Liver (tissue), 3 donors: ENCODE measurements around the gene PRKD1.

Source experiments
- CTCF ChIP-seq: fragments of 150-350 bp; IDR thresholded peaks from 2 replicates; pipeline ENCODE4 v1.5.1; 2017; ENCODE audit warnings: improper control_type of control experiment, low read depth, low read length; ENCODE audit not compliant: missing input control
- HNF4A ChIP-seq, 2 donors: conservative IDR thresholded peaks; 2 replicates each; pipeline ENCODE4 v1.6.1; 2016; ENCODE audit warnings: antibody characterized with exemption in 2 of 2, mild to moderate bottlenecking in 2 of 2
- JUND ChIP-seq, 2 donors: IDR thresholded peaks; 2 replicates each; pipeline ENCODE4 v1.6.1; 2016; ENCODE audit warnings: antibody characterized with exemption in 2 of 2
- RAD21 ChIP-seq, 2 donors: IDR thresholded peaks; 2 replicates each; pipeline ENCODE4 v1.6.1; 2016; ENCODE audit warnings: antibody characterized with exemption in 2 of 2, mild to moderate bottlenecking in 2 of 2
- YY1 ChIP-seq: IDR thresholded peaks from 2 replicates; pipeline ENCODE4 v1.6.1; 2016; ENCODE audit warnings: antibody characterized with exemption, mild to moderate bottlenecking
- TF ChIP-seq, protein P1 (sequence below): IDR thresholded peaks from 2 replicates; pipeline ENCODE4 v1.6.1; 2016; ENCODE audit warnings: antibody characterized with exemption
- donor health status: healthy.
- donor health status: healthy.

- TF ChIP-seq CTCF (no peak), YY1 (no peak), RAD21 (IDR thresholded peaks at IDR 0.05) (no peak), JUND (IDR thresholded peaks at IDR 0.05) (no peak), HNF4A (conservative IDR thresholded peaks at IDR 0.05) (no peak)
- TF ChIP-seq, protein P1, sequence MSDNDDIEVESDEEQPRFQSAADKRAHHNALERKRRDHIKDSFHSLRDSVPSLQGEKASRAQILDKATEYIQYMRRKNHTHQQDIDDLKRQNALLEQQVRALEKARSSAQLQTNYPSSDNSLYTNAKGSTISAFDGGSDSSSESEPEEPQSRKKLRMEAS: no peak
Measured at GRCh38 chr14:29687071-29687765, 240.4 kb downstream of the PRKD1 start.
